Measurements from ENCODE around the gene SYT6. TPM values are rescaled to one million over a fixed set of nuclear protein-coding genes. Genes with fewer than 3 reads are reported as not detected.

The SYT6 gene, protein sequence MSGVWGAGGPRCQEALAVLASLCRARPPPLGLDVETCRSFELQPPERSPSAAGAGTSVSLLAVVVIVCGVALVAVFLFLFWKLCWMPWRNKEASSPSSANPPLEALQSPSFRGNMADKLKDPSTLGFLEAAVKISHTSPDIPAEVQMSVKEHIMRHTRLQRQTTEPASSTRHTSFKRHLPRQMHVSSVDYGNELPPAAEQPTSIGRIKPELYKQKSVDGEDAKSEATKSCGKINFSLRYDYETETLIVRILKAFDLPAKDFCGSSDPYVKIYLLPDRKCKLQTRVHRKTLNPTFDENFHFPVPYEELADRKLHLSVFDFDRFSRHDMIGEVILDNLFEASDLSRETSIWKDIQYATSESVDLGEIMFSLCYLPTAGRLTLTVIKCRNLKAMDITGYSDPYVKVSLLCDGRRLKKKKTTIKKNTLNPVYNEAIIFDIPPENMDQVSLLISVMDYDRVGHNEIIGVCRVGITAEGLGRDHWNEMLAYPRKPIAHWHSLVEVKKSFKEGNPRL
- not detected in 2 replicates for total RNA-seq

DNA sequence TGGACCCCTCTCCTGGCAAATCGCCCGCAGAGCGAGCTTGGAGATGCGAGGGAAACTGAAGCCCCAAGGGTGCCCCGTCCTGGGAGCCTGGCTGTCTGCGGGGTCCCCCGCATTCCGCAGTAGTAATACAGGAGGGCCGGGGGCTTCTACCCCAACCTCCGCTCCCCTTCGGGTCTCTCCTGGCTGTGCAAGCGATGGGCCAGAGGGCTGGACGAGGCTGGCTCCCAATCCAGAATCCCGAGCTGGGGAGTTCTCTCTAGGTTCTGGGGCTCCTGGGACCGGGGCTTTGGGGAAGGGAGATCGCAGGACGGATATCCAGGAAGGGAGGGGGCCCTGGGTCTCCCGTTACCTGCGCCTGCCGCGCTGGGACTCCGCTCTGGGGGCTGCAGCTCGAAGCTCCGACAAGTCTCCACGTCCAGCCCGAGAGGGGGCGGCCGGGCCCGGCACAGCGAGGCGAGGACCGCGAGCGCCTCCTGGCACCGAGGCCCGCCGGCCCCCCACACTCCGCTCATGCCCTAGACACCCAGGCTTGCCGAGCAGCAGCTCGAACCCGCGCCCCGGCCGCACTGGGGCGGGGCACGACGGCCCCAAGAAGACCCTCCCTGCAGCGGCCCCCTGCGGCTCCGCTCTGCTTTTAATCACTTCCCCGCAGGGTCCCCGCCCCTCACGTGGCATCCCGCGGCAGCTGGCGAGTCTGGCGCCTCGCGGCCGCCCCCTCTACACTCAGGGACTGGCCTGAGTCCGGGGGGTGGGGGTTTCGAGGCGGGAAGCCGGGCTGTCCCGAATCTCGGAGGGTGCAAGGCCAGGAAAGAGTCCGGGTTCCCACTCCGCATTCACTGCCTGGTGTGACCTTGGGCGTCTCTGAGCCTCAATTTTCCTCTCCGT is at the start of gene SYT6:
Gene SYT6, minus strand, starts transcription at position 609 of the 885 bp plus-strand sequence. Its CDS starts 97 bp downstream, at position 512.

Other genes starting within 250 kb of the SYT6 start
- gene AP4B1, start 249.1 kb downstream of the SYT6 start, total RNA-seq, result 16.5 and 19.7 TPM in 2 replicates
- gene DCLRE1B, start 248.5 kb downstream of the SYT6 start, total RNA-seq, result 8.6 and 11.3 TPM in 2 replicates
- 13.1 and 13.4 TPM in 2 replicates for gene HIPK1, start 224.5 kb downstream of the SYT6 start, total RNA-seq
- 48.1 and 48.5 TPM in 2 replicates for gene OLFML3, start 174.4 kb downstream of the SYT6 start, total RNA-seq